Measurements from ENCODE around the gene CBX1. TPM values are rescaled to one million over a fixed set of nuclear protein-coding genes. Genes with fewer than 3 reads are reported as not detected.

CBX1 gene
- total and polyA plus RNA-seq, 2 of the 8 experiments (the other 6 are each of a cell fraction or from before 2014, with no cell fraction given): 38.7 to 173 TPM

- TF ChIP-seq HDAC2 (IDR thresholded peaks at IDR 0.05; ENCODE audit: borderline replicate concordance in 1 of 2, low read depth in 2 of 2, low read length in 2 of 2): no peak
- no peak for TF ChIP-seq TBP (IDR thresholded peaks at IDR 0.05; ENCODE audit: low read depth, low read length)
- no peak for TF ChIP-seq KDM1A (IDR thresholded peaks at IDR 0.05; ENCODE audit: borderline replicate concordance, low read length)
These were observed 9.5 kb upstream of the CBX1 start (continued) for GRCh38 chr17:48110761-48111160.
